A673 (cell line): ENCODE results near the gene GDF10. TPM values are rescaled to one million over a fixed set of nuclear protein-coding genes. Genes with fewer than 3 reads are reported as not detected.

Experiments used
- BruUV-seq: library from RNA; stranded (reverse); fragments of 400-500 nt; replicated peaks from 2 replicates; lab custom pipeline; 2021; lab: Mats Ljungman, UMichigan
- CTCF ChIA-PET: fragments of 300-600 bp; sonication (Branson Sonifier 250); formaldehyde crosslinking; loops from one replicate; lab custom pipeline; 2022; ENCODE audit warnings: antibody characterized with exemption; lab: Charles Lee
- POLR2A ChIA-PET: fragments of 300-600 bp; sonication (Branson Sonifier 250); formaldehyde crosslinking; loops from one replicate; lab custom pipeline; 2022; ENCODE audit warnings: antibody characterized with exemption; ENCODE audit not compliant: low non-redundant PET; lab: Charles Lee
- DNase-seq: peaks from one replicate; pipeline ENCODE4 v3.0.0-alpha.2; 2015; ENCODE audit warnings: low spot score
- H3K27ac ChIP-seq: fragments of 200-600 bp; sonication (generic); 2 replicates; pipeline ENCODE4 v1.5.1; 2016; ENCODE audit warnings: mixed run types, low read depth, mild to moderate bottlenecking, mixed read lengths, antibody characterized with exemption, low read length; ENCODE audit not compliant: poor library complexity, severe bottlenecking
- H3K27me3 ChIP-seq: fragments of 200-600 bp; sonication (generic); replicated peaks from 2 replicates; pipeline ENCODE4 v1.6.1; 2017; ENCODE audit warnings: mixed run types, low read depth, mild to moderate bottlenecking, mixed read lengths, antibody characterized with exemption, low read length; ENCODE audit not compliant: insufficient read depth, poor library complexity
- H3K36me3 ChIP-seq: fragments of 200-600 bp; sonication (generic); 2 replicates; pipeline ENCODE4 v1.6.1; 2016; ENCODE audit warnings: mixed run types, mild to moderate bottlenecking, mixed read lengths, antibody characterized with exemption, low read length; ENCODE audit not compliant: insufficient read depth, poor library complexity, severe bottlenecking
- H3K4me1 ChIP-seq: fragments of 200-600 bp; sonication (generic); 2 replicates; pipeline ENCODE4 v1.6.1; 2017; ENCODE audit warnings: mixed run types, mild to moderate bottlenecking, mixed read lengths, antibody characterized with exemption, low read length; ENCODE audit not compliant: insufficient read depth, poor library complexity, severe bottlenecking
- H3K4me3 ChIP-seq: fragments of 200-600 bp; sonication (generic); 2 replicates; pipeline ENCODE4 v1.5.1; 2016; ENCODE audit warnings: low read depth, mixed run types, mild to moderate bottlenecking, mixed read lengths, low read length; ENCODE audit not compliant: poor library complexity, severe bottlenecking
- H3K9me3 ChIP-seq: fragments of 200-600 bp; sonication (generic); 2 replicates; pipeline ENCODE4 v1.6.1; 2016; ENCODE audit warnings: mixed run types, low read depth, mild to moderate bottlenecking, mixed read lengths, antibody characterized with exemption, low read length; ENCODE audit not compliant: poor library complexity, severe bottlenecking
- CTCF ChIP-seq: fragments of 300-800, 200-600 bp; sonication (generic); conservative IDR thresholded peaks from 2 replicates; pipeline ENCODE4 v1.5.1; 2017; ENCODE audit warnings: low read depth, mild to moderate bottlenecking, antibody characterized with exemption, low read length, moderate library complexity, mixed read lengths
- EZH2 ChIP-seq: fragments of 200-600 bp; sonication (generic); IDR thresholded peaks from 2 replicates; pipeline ENCODE4 v1.6.1; 2017; ENCODE audit warnings: borderline replicate concordance, low read depth, mild to moderate bottlenecking, mixed read lengths, antibody characterized with exemption, low read length; ENCODE audit not compliant: poor library complexity, severe bottlenecking
- intact Hi-C: fragments of 100-400 bp; cut with micrococcal nuclease; formaldehyde crosslinking; loops from one replicate; pipeline ENCODE4 v1.10.0; 2022; ENCODE audit not compliant: unreplicated experiment
- total RNA-seq: library from RNA; stranded (reverse); gene quantifications from 2 replicates; pipeline ENCODE4 v1.2.3, GENCODE V29; 2021

The GDF10 gene
- total RNA-seq, 1 experiment from 2014 or later: 0.45 TPM

DNA sequence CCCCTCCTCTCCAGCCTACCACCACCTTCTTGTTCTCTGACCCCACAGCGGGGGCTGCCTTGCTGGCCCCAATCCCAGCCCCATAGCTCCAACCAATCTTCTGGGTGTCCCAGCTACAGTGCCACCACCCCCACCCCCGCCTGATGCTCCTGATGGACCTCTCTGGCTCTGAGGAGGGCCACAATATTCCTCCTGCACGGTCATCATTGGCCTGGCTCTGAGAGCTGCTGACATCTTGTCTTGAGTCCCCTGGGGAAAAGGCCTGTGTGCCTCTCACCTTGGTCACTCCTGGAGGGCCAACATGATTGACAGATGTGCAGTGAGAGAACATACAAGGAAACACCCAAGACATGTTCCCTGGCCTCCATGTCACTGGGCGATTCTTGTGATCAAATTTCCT, 29.9 kb downstream of the GDF10 start:
- ChIA-PET POLR2A (no interaction called here), CTCF (no interaction called here)
- Histone ChIP-seq H3K4me3 (no peak overlapping the region), H3K27me3 (no peaks in the 10 kb centered on the region), H3K36me3 (no peaks in the 10 kb centered on the region), H3K9me3 (no peaks in the 10 kb centered on the region), H3K27ac (no peak overlapping the region), H3K4me1 (no peaks in the 10 kb centered on the region)
- intact Hi-C loops: no loop called here
- DNase-seq: no peak
- no peak for TF ChIP-seq CTCF
- no peak for TF ChIP-seq EZH2
- BruUV-seq: no TSS peak

DNA sequence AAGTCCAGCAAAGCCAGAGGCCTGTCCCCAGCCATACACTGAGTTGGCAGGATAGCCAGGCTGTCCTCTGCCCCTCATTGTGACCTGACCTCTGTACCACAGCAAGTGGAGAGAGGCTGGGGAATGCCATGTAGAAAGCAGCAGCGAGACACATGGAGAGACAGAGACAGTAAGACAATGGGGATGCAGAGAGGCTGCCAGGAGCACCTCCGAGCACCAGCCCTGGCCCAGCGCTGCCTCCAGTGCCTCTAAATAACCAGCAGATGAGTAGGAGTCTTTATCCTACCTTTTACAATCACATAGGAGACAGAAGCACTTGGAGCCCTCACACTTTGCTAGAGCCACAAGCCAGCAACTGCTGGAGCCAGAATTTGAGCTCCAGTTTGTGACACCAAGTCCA, 30.4 kb downstream of the GDF10 start:
- BruUV-seq: no TSS peak
- intact Hi-C loops: no loop called here
- Histone ChIP-seq H3K4me3 (no peak overlapping the region), H3K27me3 (no peaks in the 10 kb centered on the region), H3K36me3 (no peaks in the 10 kb centered on the region), H3K4me1 (no peaks in the 10 kb centered on the region), H3K9me3 (no peaks in the 10 kb centered on the region), H3K27ac (no peak overlapping the region)
- ChIA-PET POLR2A (no interaction called here), CTCF (no interaction called here)
- no peak for DNase-seq
- TF ChIP-seq EZH2 (no peak), CTCF (no peak)

- no peak overlapping the region for H3K4me3 ChIP-seq
- intact Hi-C loops: no loop called here
Observed at GRCh38 chr10:47330804-47331203, 30.8 kb downstream of the GDF10 start.

More at GRCh38 chr10:47330804-47331203, 30.8 kb downstream of the GDF10 start:
- TF ChIP-seq CTCF (no peak), EZH2 (no peak)
- H3K4me1 ChIP-seq: no peaks in the 10 kb centered on the region
- BruUV-seq: no TSS peak
- POLR2A ChIA-PET: no interaction called here
- CTCF ChIA-PET: no interaction called here
- H3K27ac ChIP-seq: no peak overlapping the region
- no peaks in the 10 kb centered on the region for H3K9me3 ChIP-seq
- no peaks in the 10 kb centered on the region for H3K36me3 ChIP-seq
- DNase-seq: no peak
- H3K27me3 ChIP-seq: no peaks in the 10 kb centered on the region
